Stimulated activated effector memory CD8-positive, alpha-beta T cell treated with anti-CD3 and anti-CD28 coated beads, Interleukin-12 subunit alpha, Interleukin-12 subunit beta, amount 100 ng/mL, for 72 hours (primary cell): ENCODE measurements around the gene VPS11.
A peak's percentile ranks its signal among the peaks of the same experiment; 100 is the strongest.

Source experiments
- ATAC-seq: fragments of 150-1000 bp; cut with Tn5 transposase; 2 replicates; pipeline ENCODE4 v1.10.0; 2021
- DNase-seq, 2 donors: peaks; one replicate each; pipeline ENCODE4 v3.0.0; 2021 to 2022; ENCODE audit warnings: low spot score in 2 of 2
- H3K27ac Mint-ChIP-seq: one replicate; pipeline ENCODE4 v1.8.0; 2022; ENCODE audit warnings: mild to moderate bottlenecking, mixed read lengths
- H3K36me3 Mint-ChIP-seq: one replicate; pipeline ENCODE4 v1.8.0; 2022; ENCODE audit warnings: mild to moderate bottlenecking, mixed read lengths
- H3K4me1 Mint-ChIP-seq: one replicate; pipeline ENCODE4 v1.8.0; 2022; ENCODE audit warnings: mixed read lengths
- H3K4me3 Mint-ChIP-seq: one replicate; pipeline ENCODE4 v1.8.0; 2022; ENCODE audit warnings: mild to moderate bottlenecking, mixed read lengths
- H3K9me3 Mint-ChIP-seq: one replicate; pipeline ENCODE4 v1.8.0; 2022; ENCODE audit warnings: mixed read lengths

VPS11 gene

GRCh38 chr11:119084663-119085436 lies 17.2 kb downstream of the VPS11 start, which contains the start of gene HMBS:
Gene HMBS (plus strand): TSS chr11:119084881. CDS start chr11:119085034, 153 bp downstream.
- Mint-ChIP-seq H3K9me3 (no peaks in the 10 kb centered on the region), H3K27ac (peak within 1 kb of the TSS; percentile 92), H3K36me3 (peaks cover 46% of the 10 kb centered on the region), H3K4me1 (no peaks in the 10 kb centered on the region), H3K4me3 (peak within 1 kb of the TSS; percentile 89)
- DNase-seq, result peak; percentile 86 to 96
- peak; percentile 96 for ATAC-seq

DNA sequence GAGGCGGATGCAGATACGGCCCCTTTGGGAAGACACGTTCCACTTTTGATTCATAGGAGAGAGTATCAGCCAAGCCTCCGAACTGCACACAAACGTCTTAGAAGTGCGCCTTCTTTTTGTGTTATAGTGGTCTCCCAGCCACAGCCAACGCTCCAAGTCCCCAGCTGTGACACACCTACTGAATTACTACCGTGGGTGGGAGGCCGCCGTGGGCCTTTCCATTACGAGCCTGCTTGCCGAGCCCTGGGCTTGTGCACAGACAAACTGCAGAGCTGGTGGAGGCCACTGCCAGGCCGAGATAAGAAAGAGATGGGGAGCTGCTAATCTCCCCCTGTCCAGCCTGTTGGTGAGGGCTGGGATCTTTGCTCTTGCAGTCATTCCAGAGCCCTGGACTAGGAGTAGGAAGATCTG lies 17.8 kb downstream of the VPS11 start:
- no peak for DNase-seq

GRCh38 chr11:119087123-119087522 lies 19.5 kb downstream of the VPS11 start:
- peaks cover 2% of the 10 kb centered on the region for H3K4me1 Mint-ChIP-seq
- no peak overlapping the region for H3K27ac Mint-ChIP-seq
- no peak overlapping the region for H3K4me3 Mint-ChIP-seq

More for the DNA sequence above, 17.8 kb downstream of the VPS11 start:
- ATAC-seq, result peak; percentile 41
- peak overlapping the region; percentile 92 for H3K27ac Mint-ChIP-seq
- H3K9me3 Mint-ChIP-seq, result no peaks in the 10 kb centered on the region
- H3K36me3 Mint-ChIP-seq, result peaks cover 46% of the 10 kb centered on the region
- no peaks in the 10 kb centered on the region for H3K4me1 Mint-ChIP-seq
- H3K4me3 Mint-ChIP-seq, result peak overlapping the region; percentile 89

GRCh38 chr11:119087747-119088241 lies 20.2 kb downstream of the VPS11 start:
- H3K4me1 Mint-ChIP-seq, result peaks cover 8% of the 10 kb centered on the region
- H3K9me3 Mint-ChIP-seq, result no peaks in the 10 kb centered on the region
- H3K4me3 Mint-ChIP-seq, result no peak overlapping the region
- DNase-seq (no peak), ATAC-seq (no peak)
- peaks cover 38% of the 10 kb centered on the region for H3K36me3 Mint-ChIP-seq
- peak overlapping the region; percentile 50 for H3K27ac Mint-ChIP-seq

More at GRCh38 chr11:119087123-119087522, 19.5 kb downstream of the VPS11 start:
- DNase-seq (no peak), ATAC-seq (no peak)
- no peaks in the 10 kb centered on the region for H3K9me3 Mint-ChIP-seq
- peaks cover 36% of the 10 kb centered on the region for H3K36me3 Mint-ChIP-seq

GRCh38 chr11:119088406-119088805 lies 20.8 kb downstream of the VPS11 start:
- Mint-ChIP-seq H3K9me3 (no peaks in the 10 kb centered on the region), H3K4me3 (no peak overlapping the region), H3K27ac (peak overlapping the region; percentile 50), H3K4me1 (peaks cover 15% of the 10 kb centered on the region), H3K36me3 (peaks cover 44% of the 10 kb centered on the region)
- DNase-seq (no peak), ATAC-seq (no peak)

- Mint-ChIP-seq H3K27ac (peak overlapping the region; percentile 5), H3K36me3 (peaks cover 47% of the 10 kb centered on the region), H3K9me3 (no peaks in the 10 kb centered on the region), H3K4me1 (peaks cover 21% of the 10 kb centered on the region), H3K4me3 (no peak overlapping the region)
- ATAC-seq (no peak), DNase-seq (no peak)
Observed at GRCh38 chr11:119089319-119089718, 21.7 kb downstream of the VPS11 start.

GRCh38 chr11:119091178-119091577 lies 23.6 kb downstream of the VPS11 start:
- DNase-seq (no peak), ATAC-seq (no peak)
- H3K27ac Mint-ChIP-seq, result no peak overlapping the region
- H3K9me3 Mint-ChIP-seq, result no peaks in the 10 kb centered on the region
- peaks cover 33% of the 10 kb centered on the region for H3K4me1 Mint-ChIP-seq
- no peak overlapping the region for H3K4me3 Mint-ChIP-seq
- H3K36me3 Mint-ChIP-seq, result peaks cover 54% of the 10 kb centered on the region

DNA sequence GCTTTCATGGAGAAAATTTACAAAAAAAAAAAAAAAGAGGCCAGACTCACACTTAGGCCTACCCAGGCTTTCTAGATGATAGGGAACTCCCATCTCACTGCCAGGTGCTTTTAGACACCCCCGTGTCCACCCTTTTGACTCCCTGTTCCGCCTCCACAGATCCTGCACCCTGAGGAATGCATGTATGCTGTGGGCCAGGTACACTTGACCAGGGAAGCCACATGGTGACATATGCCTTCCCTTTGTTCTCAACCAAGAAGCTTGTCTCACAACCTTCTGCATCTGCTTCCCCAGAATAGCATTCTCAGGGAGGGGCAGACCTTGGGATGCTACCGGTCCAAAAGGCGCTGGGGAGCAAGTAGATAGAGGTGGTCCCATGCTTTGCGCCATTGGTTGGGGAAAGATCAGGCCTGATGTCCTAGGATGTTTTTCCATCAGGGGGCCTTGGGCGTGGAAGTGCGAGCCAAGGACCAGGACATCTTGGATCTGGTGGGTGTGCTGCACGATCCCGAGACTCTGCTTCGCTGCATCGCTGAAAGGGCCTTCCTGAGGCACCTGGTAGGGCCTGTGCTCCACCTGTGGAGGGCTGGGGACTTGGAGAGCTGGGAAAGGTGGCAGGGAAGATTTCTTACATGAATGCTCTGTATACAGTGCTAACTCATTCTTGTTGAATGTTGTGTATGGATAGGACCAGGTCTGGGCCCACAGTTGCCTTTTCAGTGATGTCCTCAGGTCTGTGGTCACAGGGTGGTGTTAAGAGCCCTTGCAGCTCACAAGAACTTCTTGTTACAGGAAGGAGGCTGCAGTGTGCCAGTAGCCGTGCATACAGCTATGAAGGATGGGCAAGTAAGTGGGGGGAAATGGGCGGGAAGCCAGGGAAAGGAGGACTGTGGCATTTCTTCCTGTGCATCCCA lies 24.6 kb downstream of the VPS11 start:
- DNase-seq (no peak), ATAC-seq (no peak)
- Mint-ChIP-seq H3K27ac (no peak overlapping the region), H3K4me1 (peaks cover 38% of the 10 kb centered on the region), H3K9me3 (no peaks in the 10 kb centered on the region), H3K36me3 (peaks cover 65% of the 10 kb centered on the region), H3K4me3 (peak overlapping the region; percentile 87)

DNA sequence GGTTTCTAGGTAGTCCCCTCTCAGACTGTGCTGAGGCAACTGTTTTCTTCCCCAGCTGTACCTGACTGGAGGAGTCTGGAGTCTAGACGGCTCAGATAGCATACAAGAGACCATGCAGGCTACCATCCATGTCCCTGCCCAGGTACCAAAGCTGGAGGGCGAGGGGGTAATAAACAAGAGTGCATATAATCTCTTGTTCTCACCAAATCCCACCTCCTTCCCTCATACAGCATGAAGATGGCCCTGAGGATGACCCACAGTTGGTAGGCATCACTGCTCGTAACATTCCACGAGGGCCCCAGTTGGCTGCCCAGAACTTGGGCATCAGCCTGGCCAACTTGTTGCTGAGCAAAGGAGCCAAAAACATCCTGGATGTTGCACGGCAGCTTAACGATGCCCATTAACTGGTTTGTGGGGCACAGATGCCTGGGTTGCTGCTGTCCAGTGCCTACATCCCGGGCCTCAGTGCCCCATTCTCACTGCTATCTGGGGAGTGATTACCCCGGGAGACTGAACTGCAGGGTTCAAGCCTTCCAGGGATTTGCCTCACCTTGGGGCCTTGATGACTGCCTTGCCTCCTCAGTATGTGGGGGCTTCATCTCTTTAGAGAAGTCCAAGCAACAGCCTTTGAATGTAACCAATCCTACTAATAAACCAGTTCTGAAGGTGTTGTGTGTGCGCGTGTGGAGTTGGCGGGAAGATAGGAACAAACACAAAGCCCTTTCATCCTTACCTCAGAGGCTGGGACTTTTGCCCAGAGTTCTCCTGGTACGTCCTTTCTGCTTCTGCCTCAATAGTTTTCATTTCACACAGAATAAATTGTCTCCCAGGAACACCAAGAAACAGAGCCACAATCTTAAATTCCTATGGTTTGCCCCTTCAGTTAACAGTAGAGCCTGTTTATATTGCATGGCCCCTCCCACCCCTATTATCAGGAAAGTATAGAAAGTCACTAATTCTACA lies 25.5 kb downstream of the VPS11 start:
- peaks cover 74% of the 10 kb centered on the region for H3K36me3 Mint-ChIP-seq
- H3K9me3 Mint-ChIP-seq, result no peaks in the 10 kb centered on the region
- peak overlapping the region; percentile 87 for H3K4me3 Mint-ChIP-seq
- ATAC-seq (no peak), DNase-seq (no peak)
- peaks cover 38% of the 10 kb centered on the region for H3K4me1 Mint-ChIP-seq
- peak overlapping the region; percentile 98 for H3K27ac Mint-ChIP-seq

- ATAC-seq (peak; percentile 24), DNase-seq (peak; percentile 42 to 77)
- Mint-ChIP-seq H3K4me3 (peak overlapping the region; percentile 87), H3K27ac (peak overlapping the region; percentile 98), H3K36me3 (peaks cover 84% of the 10 kb centered on the region), H3K4me1 (peaks cover 44% of the 10 kb centered on the region), H3K9me3 (no peaks in the 10 kb centered on the region)
Observed at GRCh38 chr11:119093942-119094815, 26.6 kb downstream of the VPS11 start.

DNA sequence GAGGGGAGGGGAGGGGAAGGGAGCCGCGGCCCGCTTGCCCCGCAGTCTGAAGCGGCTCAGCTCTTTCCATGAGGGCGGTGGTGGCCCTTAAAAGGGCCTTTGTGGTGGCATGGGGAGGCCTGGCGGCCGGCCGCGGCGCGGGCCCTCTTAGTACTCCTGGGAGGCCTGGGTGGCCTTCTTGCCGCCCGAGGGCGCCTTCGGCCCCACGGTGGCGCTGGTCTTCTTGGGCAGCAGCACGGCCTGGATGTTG lies 27.1 kb downstream of the VPS11 start:
- Mint-ChIP-seq H3K4me1 (peaks cover 46% of the 10 kb centered on the region), H3K4me3 (peak overlapping the region; percentile 87), H3K9me3 (no peaks in the 10 kb centered on the region), H3K27ac (peak overlapping the region; percentile 98), H3K36me3 (peaks cover 90% of the 10 kb centered on the region)
- peak; percentile 59 for ATAC-seq
- peak in 1 of 2 donors; percentile 63 for DNase-seq

- Mint-ChIP-seq H3K4me3 (peak overlapping the region; percentile 87), H3K9me3 (no peaks in the 10 kb centered on the region), H3K27ac (peak overlapping the region; percentile 98), H3K36me3 (peaks cover 91% of the 10 kb centered on the region), H3K4me1 (peaks cover 52% of the 10 kb centered on the region)
- peak; percentile 88 for ATAC-seq
- peak; percentile 99 to 100 for DNase-seq
Observed at GRCh38 chr11:119095066-119095880, 27.7 kb downstream of the VPS11 start.

- H3K9me3 Mint-ChIP-seq, result no peaks in the 10 kb centered on the region
- no peak for ATAC-seq
- H3K27ac Mint-ChIP-seq, result peak overlapping the region; percentile 97
- peaks cover 72% of the 10 kb centered on the region for H3K36me3 Mint-ChIP-seq
- H3K4me3 Mint-ChIP-seq, result peak overlapping the region; percentile 88
- H3K4me1 Mint-ChIP-seq, result peaks cover 40% of the 10 kb centered on the region
- DNase-seq, result no peak
Observed at GRCh38 chr11:119099711-119100110, 32.1 kb downstream of the VPS11 start.
